Choroid plexus epithelial cell (primary cell): Measurements from ENCODE around the gene PLPPR3.

ENCODE experiments used
- DNase-seq: peaks from one replicate; pipeline ENCODE4 v3.0.0-alpha.2; 2010; ENCODE audit warnings: low read depth
- H3K4me3 ChIP-seq: 2 replicates; pipeline ENCODE4 v1.5.1; 2011; ENCODE audit warnings: low read depth, mild to moderate bottlenecking, control low read depth, low read length, moderate library complexity
- CTCF ChIP-seq: conservative IDR thresholded peaks from 2 replicates; pipeline ENCODE4 v1.5.1; 2011; ENCODE audit warnings: low read depth, mild to moderate bottlenecking, control low read depth, inconsistent platforms, low read length, moderate library complexity

Gene PLPPR3

GRCh38 chr19:867855-868457 lies 46.2 kb upstream of the PLPPR3 start:
- H3K4me3 ChIP-seq: no peak overlapping the region
- DNase-seq: no peak
- TF ChIP-seq CTCF: no peak

GRCh38 chr19:867301-867793 lies 45.6 kb upstream of the PLPPR3 start:
- TF ChIP-seq CTCF: no peak
- peak; percentile 88 for DNase-seq

GRCh38 chr19:866769-867300 lies 45.1 kb upstream of the PLPPR3 start:
- no peak for DNase-seq
- no peak for TF ChIP-seq CTCF
- H3K4me3 ChIP-seq: no peak overlapping the region

More at GRCh38 chr19:867301-867793, 45.6 kb upstream of the PLPPR3 start:
- H3K4me3 ChIP-seq: no peak overlapping the region

GRCh38 chr19:863315-863620 lies 41.5 kb upstream of the PLPPR3 start:
- no peak for DNase-seq
- TF ChIP-seq CTCF: no peak
- H3K4me3 ChIP-seq: no peak overlapping the region

- no peak overlapping the region for H3K4me3 ChIP-seq
- TF ChIP-seq CTCF: no peak
- peak; percentile 54 for DNase-seq
Measured at GRCh38 chr19:862581-863314, 41.0 kb upstream of the PLPPR3 start.

GRCh38 chr19:861756-862580 lies 40.2 kb upstream of the PLPPR3 start:
- no peak for TF ChIP-seq CTCF
- no peak overlapping the region for H3K4me3 ChIP-seq
- peak; percentile 31 for DNase-seq
